A549 (cell line): ENCODE measurements around the gene RGS19.

Experiments used
- CTCF ChIP-seq: fragments of >200 bp; sonication (Bioruptor Twin); formaldehyde crosslinking; IDR thresholded peaks from 3 replicates; pipeline ENCODE4 v1.5.1; 2016
- POLR2A ChIP-seq: IDR thresholded peaks from 2 replicates; pipeline ENCODE4 v1.6.1; 2012; ENCODE audit warnings: mild to moderate bottlenecking, low read length
- REST ChIP-seq: fragments of 200-600 bp; sonication (generic); IDR thresholded peaks from 2 replicates; pipeline ENCODE4 v1.6.1; 2016; ENCODE audit warnings: antibody characterized with exemption, mild to moderate bottlenecking, moderate library complexity
- RFX5 ChIP-seq: fragments of 450-650 bp; IDR thresholded peaks from 2 replicates; pipeline ENCODE4 v1.7.1; 2014; ENCODE audit warnings: antibody characterized with exemption, mild to moderate bottlenecking, moderate library complexity
- TF ChIP-seq, protein P1 (sequence below): fragments of 450-650 bp; IDR thresholded peaks from 2 replicates; pipeline ENCODE4 v1.6.1; 2014; ENCODE audit warnings: antibody characterized with exemption

GRCh38 chr20:64114356-64114971 lies 35.1 kb upstream of the RGS19 start:
- TF ChIP-seq CTCF = no peak
- no peak for TF ChIP-seq REST
- TF ChIP-seq POLR2A = no peak
- TF ChIP-seq, protein P1, sequence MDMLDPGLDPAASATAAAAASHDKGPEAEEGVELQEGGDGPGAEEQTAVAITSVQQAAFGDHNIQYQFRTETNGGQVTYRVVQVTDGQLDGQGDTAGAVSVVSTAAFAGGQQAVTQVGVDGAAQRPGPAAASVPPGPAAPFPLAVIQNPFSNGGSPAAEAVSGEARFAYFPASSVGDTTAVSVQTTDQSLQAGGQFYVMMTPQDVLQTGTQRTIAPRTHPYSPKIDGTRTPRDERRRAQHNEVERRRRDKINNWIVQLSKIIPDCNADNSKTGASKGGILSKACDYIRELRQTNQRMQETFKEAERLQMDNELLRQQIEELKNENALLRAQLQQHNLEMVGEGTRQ = no peak
- TF ChIP-seq RFX5 = no peak
